Activated T-cell treated with anti-CD3 and anti-CD28 coated beads, Interleukin-2, amount 50 U/mL, for 4 hours (primary cell): ENCODE measurements around the gene ANGPTL2. TPM values are rescaled to one million over a fixed set of nuclear protein-coding genes. Genes with fewer than 3 reads are reported as not detected.
A peak's percentile ranks its signal among the peaks of the same experiment; 100 is the strongest.
"Not testable (repeated sequence)": the region's sequence is repeated elsewhere in the genome, so short reads cannot be mapped to it uniquely, and the experiment has no call there.

Experiments used
- ATAC-seq, 2 donors: fragments of 200-7000 bp; cut with Tn5 transposase; one replicate each; pipeline ENCODE4 v1.10.0; 2021
- DNase-seq: peaks from one replicate; pipeline ENCODE4 v3.0.0-alpha.2; 2020
- H3K27me3 Mint-ChIP-seq: one replicate; pipeline ENCODE4 v1.8.0; 2021; ENCODE audit warnings: low read depth, mixed read lengths
- H3K36me3 Mint-ChIP-seq: one replicate; pipeline ENCODE4 v1.8.0; 2022; ENCODE audit warnings: mixed read lengths; ENCODE audit not compliant: insufficient read depth
- H3K4me1 Mint-ChIP-seq: one replicate; pipeline ENCODE4 v1.8.0; 2021; ENCODE audit warnings: low read depth, mixed read lengths
- H3K4me3 Mint-ChIP-seq: one replicate; pipeline ENCODE4 v1.8.0; 2021; ENCODE audit warnings: mild to moderate bottlenecking, moderate library complexity, mixed read lengths
- H3K9me3 Mint-ChIP-seq: one replicate; pipeline ENCODE4 v1.8.0; 2021; ENCODE audit warnings: mixed read lengths
- total RNA-seq, 3 donors: library from RNA; stranded (reverse); gene quantifications; one replicate each; pipeline ENCODE4 v1.2.1, GENCODE V29; 2021

ANGPTL2 gene, protein sequence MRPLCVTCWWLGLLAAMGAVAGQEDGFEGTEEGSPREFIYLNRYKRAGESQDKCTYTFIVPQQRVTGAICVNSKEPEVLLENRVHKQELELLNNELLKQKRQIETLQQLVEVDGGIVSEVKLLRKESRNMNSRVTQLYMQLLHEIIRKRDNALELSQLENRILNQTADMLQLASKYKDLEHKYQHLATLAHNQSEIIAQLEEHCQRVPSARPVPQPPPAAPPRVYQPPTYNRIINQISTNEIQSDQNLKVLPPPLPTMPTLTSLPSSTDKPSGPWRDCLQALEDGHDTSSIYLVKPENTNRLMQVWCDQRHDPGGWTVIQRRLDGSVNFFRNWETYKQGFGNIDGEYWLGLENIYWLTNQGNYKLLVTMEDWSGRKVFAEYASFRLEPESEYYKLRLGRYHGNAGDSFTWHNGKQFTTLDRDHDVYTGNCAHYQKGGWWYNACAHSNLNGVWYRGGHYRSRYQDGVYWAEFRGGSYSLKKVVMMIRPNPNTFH
- total RNA-seq = under 1 TPM in 1 of 3 donors, not detected in 2; 0.05 TPM

DNA sequence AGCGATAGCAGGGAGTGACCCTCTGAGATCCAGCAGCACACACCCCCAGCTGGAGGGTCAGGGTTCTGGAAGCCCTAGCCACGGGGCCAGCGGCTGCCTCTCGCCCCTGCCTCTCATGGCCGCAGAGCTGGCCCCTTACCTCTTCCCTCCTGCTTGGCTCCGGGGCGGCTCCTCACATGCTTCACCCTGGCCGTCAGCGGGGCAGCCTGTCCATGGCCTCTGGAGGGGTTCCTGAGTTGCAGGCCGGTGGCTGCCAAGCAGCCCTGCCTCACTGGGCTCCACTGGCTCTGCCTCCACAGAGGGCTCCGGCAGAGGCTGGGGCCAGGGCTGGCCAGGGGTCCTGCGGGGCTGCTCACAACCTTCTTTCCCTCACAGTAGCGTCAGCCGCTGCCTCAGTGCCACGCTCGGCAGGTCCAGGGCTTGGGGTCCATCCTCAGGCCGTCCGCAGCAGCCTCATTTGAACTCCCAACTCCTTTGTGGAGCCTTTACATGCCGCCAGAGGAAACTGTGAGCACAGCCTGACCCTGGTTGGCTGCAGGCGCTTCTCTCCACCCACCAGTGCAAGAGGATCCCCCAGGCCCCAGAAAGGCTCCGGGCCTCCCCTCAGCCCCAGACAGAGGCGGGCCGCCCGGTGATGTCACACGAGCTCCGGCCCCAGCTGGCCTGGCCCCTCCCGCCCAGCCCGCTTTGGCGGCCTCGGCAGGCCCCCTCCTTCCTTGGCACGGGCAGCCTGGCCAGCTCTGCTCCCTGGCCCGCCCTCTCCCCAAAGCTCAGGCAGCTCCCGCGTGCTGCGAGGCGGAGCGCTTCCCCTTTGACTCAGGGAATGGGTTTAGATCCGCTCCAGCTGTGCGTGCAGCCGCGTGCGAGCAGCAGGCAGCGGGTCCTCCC, at the start of gene ANGPTL2:
Gene ANGPTL2, minus strand, starts transcription at position 460 of the 888 bp plus-strand sequence. CDS start 13,904 bp downstream, outside the sequence.
- Mint-ChIP-seq H3K4me1 (no peaks in the 10 kb centered on the region), H3K9me3 (no peaks in the 10 kb centered on the region), H3K36me3 (peaks cover 2% of the 10 kb centered on the region), H3K4me3 (no peak within 1 kb of the TSS), H3K27me3 (peaks cover 29% of the 10 kb centered on the region)
- DNase-seq = no peak
- ATAC-seq = peak; percentile 70 to 72

DNA sequence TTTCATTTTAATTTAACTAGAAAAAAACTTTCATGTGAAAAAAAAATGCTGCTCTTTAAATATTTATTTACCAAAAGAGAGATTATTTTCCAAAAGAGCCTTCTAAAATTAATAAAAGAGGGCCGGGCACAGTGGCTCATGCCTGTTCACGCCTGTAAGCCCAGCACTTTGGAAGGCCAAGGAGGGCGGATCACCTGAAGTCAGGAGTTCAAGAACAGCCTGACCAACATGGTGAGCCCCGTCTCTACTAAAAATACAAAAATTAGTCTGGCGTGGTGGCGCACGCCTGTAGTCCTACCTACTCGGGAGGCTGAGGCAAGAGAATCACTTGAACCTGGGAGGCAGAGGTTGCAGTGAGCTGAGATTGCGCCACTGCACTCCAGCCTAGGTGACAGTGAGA, 48.9 kb upstream of the ANGPTL2 start:
- not testable (repeated sequence) for H3K4me3 Mint-ChIP-seq, H3K27me3 Mint-ChIP-seq, H3K4me1 Mint-ChIP-seq, DNase-seq, ATAC-seq, H3K9me3 Mint-ChIP-seq
- H3K36me3 Mint-ChIP-seq = peaks cover 13% of the 10 kb centered on the region

DNA sequence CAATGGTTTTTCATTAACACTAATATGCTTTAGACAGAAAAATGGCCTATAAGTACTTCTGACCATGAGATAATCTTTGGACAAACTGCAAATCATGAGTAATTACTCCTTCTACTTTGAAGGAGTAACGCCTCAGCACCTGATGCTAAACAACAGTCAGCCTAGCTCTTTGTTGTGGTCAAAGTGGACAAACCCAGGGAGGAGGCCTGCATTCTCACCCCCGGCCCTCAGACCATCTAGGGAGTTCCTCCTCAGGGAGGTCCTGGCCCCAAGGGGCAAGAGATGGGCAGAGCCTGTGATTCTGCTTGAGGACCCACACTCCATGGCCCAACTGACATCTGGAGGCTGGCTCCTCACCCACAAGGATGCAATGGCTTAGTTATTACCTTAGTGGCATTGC, 48.2 kb upstream of the ANGPTL2 start:
- H3K27me3 Mint-ChIP-seq = no peaks in the 10 kb centered on the region
- DNase-seq (no peak), ATAC-seq (no peak)
- H3K4me3 Mint-ChIP-seq = no peak overlapping the region
- H3K9me3 Mint-ChIP-seq = no peaks in the 10 kb centered on the region
- H3K4me1 Mint-ChIP-seq = no peaks in the 10 kb centered on the region
- H3K36me3 Mint-ChIP-seq = peaks cover 11% of the 10 kb centered on the region

DNA sequence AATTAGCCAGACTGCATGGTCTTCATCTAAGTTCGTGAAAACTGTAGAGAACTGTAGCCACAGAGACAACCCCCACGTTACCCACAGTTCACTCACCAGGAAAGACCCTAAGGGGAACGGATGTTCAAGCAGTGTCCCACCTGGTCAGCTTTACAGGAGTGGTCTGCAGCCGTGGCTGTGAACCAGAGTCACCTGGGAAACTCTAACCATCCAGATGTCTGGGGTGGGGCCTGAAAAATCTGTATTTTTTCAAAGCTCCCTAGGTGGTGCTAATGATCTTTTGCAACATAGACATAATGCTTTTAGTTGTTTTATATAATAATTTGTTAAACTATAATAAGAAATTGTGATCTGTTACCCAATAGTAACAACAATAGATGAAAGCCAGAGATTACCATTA, 47.7 kb upstream of the ANGPTL2 start:
- Mint-ChIP-seq H3K4me3 (no peak overlapping the region), H3K9me3 (no peaks in the 10 kb centered on the region), H3K4me1 (no peaks in the 10 kb centered on the region), H3K36me3 (peaks cover 11% of the 10 kb centered on the region), H3K27me3 (no peaks in the 10 kb centered on the region)
- DNase-seq = no peak
- ATAC-seq = no peak

DNA sequence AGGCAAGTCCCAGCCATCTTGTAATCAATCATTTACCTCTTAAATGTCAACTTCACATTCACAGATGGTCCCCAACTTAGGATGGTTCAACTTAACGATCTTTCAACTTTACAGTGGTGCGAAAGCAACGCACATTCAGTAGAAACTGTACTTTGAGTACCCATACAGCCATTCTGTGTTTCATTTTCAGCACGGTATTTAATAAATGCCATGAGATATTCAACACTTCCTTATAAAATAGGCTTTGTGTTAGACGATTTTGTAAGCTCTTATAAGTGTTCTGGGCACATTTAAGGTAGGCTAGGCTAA, 47.1 kb upstream of the ANGPTL2 start:
- Mint-ChIP-seq H3K9me3 (no peaks in the 10 kb centered on the region), H3K4me3 (no peak overlapping the region), H3K4me1 (no peaks in the 10 kb centered on the region), H3K36me3 (peaks cover 11% of the 10 kb centered on the region), H3K27me3 (no peaks in the 10 kb centered on the region)
- DNase-seq = no peak
- ATAC-seq = no peak

DNA sequence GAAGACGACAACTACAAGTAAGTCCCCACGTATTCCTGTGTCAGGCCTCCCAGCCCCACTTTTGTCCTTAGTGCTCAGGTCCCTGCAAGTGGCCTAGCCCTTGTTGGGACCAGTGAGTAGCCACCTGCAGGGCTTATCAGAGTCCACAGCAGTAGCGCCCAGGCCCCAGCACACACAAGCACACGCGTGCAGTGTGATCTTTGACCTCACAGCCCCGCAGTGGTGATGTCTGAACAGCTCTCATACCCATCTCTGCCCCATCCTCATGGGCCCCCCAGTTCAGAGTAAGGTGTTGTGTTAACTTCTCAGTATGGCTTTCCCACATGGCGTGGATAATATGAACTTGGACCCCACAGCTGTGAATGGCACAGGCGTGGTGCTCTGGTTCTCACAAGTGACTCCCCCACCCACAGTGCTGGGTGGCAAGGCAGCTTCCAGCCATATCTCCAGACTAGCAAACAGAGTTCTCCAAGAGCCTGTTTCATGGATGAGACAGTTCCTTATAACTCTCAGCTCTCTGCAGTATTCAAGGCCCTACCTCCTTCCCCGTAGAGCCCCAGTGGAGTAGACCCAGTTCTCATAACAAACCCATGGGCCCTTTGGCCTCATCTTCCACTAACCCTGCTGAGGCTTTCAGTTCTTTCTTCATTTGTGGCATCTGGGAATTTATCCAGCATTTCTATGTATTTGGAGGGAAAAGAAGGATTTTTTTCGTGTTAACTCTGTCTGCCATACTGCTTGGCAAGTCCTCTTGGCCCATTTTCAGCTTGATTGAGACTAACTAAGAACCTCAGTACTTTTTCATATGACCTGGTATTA, 46.5 kb upstream of the ANGPTL2 start:
- no peaks in the 10 kb centered on the region for H3K27me3 Mint-ChIP-seq
- DNase-seq (no peak), ATAC-seq (no peak)
- H3K4me1 Mint-ChIP-seq = peaks cover under 1% of the 10 kb centered on the region
- H3K4me3 Mint-ChIP-seq = no peak overlapping the region
- peaks cover 11% of the 10 kb centered on the region for H3K36me3 Mint-ChIP-seq
- H3K9me3 Mint-ChIP-seq = no peaks in the 10 kb centered on the region

DNA sequence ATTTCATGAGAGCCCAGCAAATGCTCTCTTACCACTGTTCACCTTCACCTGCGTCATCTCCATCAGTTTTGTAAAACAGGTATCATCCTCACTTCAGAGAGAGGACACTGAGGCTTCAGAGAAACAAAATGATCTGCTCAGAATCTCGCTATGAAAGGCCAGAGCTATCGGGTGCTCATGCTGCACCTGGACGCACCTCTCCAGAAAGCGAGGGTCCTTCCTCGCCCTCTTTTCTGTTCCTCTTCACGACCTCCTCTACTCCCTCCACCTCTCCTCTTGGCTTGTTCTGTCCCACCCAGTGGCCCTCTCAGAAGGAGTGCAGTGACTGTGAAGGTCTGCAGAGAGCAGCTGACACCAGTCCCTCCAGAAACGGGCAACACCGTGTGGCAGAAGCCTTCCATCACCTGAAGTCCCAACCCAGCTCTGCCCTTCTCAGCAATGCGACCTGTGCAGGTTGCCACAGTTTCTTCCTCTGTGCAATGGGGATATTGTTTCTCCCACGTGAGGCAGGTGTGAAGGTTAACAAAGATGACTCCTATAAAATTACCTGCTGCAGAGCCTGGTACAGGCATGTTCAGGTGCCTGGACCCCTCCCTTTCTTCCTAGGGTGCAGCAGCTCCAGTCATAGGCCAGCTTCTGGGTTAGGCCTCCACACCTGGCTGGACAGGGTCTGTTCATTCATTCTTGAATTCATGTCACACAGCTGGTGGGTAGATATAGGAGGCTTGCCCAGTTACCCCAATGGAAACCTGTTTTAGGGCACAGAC, 45.3 kb upstream of the ANGPTL2 start:
- H3K27me3 Mint-ChIP-seq = no peaks in the 10 kb centered on the region
- ATAC-seq (no peak), DNase-seq (no peak)
- H3K36me3 Mint-ChIP-seq = peaks cover 11% of the 10 kb centered on the region
- no peaks in the 10 kb centered on the region for H3K9me3 Mint-ChIP-seq
- H3K4me1 Mint-ChIP-seq = peaks cover 9% of the 10 kb centered on the region
- no peak overlapping the region for H3K4me3 Mint-ChIP-seq

DNA sequence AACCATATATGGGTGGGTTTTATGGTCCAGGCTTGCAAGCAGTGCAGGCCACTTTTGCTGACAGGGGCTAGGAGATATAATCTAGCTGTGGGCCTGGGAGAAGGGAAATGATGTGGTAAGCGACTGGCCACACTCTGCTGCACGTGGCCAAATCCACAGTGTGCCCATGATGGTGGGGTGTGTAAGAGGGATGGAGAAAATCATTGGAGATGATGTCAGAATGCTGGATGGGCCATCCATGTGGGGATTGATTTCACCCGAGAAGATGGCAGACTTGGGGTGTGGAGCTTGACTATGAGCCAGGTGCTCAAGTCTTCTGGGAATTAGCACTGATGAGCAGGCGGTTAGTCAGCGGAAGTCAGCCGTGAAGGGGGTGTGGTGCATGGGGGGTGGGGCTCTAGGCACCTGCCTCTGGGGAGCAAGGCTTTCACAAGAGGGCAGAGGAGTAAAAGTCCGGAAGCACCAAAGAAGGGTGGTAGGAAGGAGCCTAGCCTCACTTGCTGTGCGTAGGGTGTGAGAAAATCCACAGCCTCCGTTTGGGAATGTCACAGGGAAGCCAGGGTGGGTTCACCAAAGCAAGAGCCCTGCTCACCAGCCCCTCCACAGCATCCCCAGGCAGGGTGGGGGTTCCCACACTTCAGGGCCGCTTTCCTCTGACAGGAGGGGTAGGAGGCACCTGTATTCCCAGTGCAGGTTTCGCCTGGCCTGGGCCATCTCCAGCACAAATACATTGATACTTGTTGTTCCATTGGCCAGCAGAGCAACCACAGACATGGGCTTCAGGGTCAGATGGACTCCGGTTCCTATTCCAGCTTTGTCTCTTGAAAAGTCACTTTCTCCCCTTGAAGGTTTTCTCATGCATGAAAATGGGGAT, 44.5 kb upstream of the ANGPTL2 start:
- ATAC-seq = no peak

DNA sequence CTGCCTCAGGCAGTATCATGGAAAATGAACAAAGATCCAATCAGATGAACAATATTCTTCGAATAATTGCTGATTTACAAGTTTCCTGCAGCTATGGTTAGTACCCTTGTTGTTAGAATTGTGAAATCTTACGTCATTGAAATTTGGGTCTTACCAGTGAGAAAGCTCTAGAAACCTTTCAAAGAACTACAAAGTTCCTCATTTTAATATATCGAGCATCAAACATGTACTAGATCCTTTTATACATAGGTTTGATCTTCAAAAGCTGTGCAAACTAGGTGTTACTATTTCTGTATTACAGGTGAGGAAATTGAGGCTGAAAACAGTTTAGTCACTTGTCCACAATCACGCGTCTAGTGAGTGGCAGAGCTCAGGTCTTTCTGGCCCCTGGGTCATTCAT, 43.7 kb upstream of the ANGPTL2 start:
- H3K36me3 Mint-ChIP-seq = peaks cover 11% of the 10 kb centered on the region
- H3K27me3 Mint-ChIP-seq = no peaks in the 10 kb centered on the region
- no peak for ATAC-seq
- no peak overlapping the region for H3K4me3 Mint-ChIP-seq
- H3K4me1 Mint-ChIP-seq = peaks cover 15% of the 10 kb centered on the region
- H3K9me3 Mint-ChIP-seq = no peaks in the 10 kb centered on the region
- no peak for DNase-seq

More for the DNA sequence above, 44.5 kb upstream of the ANGPTL2 start:
- Mint-ChIP-seq H3K9me3 (no peaks in the 10 kb centered on the region), H3K4me1 (peaks cover 15% of the 10 kb centered on the region), H3K4me3 (no peak overlapping the region), H3K36me3 (peaks cover 11% of the 10 kb centered on the region), H3K27me3 (no peaks in the 10 kb centered on the region)
- no peak for DNase-seq

DNA sequence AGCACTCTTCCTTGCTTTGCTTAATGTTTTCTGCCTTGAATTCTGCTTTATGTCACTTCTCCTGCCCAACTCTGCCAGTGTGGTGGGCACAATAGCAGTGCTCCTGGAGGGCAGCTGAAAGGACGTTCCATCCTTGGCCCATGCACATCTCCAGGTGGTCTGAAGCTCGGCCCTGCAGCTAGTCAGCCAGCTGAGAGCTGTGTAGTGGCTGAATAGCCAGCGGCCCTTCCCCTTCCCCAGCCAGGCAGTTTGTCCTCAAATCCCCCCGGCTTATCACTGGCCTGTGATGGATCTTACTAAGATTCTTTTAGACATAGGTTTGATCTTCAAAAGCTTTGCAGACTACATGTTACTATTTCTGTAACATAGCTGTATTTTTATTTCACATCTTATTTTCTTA, 42.7 kb upstream of the ANGPTL2 start:
- Mint-ChIP-seq H3K4me1 (peaks cover 15% of the 10 kb centered on the region), H3K4me3 (no peak overlapping the region), H3K27me3 (no peaks in the 10 kb centered on the region), H3K9me3 (no peaks in the 10 kb centered on the region), H3K36me3 (peaks cover 11% of the 10 kb centered on the region)
- DNase-seq (no peak), ATAC-seq (no peak)

DNA sequence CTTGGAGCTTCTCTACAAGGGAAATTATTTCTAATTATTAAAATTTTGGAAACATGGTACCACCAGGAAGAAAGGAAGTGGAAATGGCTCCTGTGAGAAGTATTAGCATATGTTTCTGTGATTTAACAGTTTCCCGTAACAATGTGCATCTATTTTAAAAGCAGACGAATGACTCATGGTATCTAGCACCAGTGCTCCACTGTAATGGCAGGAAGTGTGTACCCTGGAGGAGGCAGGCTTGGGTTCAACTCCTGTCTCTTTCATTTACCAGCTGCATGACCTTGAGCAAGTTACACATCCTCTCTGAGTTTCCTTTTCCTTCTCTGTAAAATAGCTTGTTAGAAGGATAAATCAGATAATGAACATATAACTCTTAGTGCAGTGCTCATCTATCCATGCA, 41.0 kb upstream of the ANGPTL2 start:
- no peaks in the 10 kb centered on the region for H3K27me3 Mint-ChIP-seq
- no peak overlapping the region for H3K4me3 Mint-ChIP-seq
- no peaks in the 10 kb centered on the region for H3K9me3 Mint-ChIP-seq
- ATAC-seq (peak in 1 of 2 donors; percentile 46), DNase-seq (no peak)
- peaks cover 15% of the 10 kb centered on the region for H3K4me1 Mint-ChIP-seq
- peaks cover 3% of the 10 kb centered on the region for H3K36me3 Mint-ChIP-seq

DNA sequence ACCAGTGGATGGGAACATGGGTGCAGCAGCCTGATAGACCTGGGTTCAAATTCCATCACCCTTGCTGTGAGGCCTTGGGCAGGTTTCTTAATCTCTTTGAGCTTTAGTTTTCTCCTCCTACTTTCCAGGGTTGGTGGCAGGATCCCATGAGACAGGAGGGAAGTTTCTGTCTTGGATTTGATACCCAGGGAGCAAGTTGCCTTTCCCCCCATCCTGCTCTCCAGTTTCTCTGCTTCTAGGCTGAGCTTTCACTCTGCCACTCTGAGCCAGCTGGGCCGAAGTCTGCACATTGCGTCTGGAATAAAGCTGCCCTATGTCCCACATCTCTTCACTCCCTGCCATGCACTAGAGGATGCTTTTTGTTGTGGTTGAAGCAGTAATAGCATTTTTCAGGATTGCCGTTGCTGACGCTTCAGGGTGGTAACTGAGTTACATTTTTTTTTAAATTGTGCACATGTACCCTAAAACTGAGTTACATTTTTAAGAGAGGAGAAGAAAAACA, 40.5 kb upstream of the ANGPTL2 start:
- Mint-ChIP-seq H3K36me3 (peaks cover 3% of the 10 kb centered on the region), H3K27me3 (no peaks in the 10 kb centered on the region), H3K4me1 (peaks cover 15% of the 10 kb centered on the region), H3K4me3 (no peak overlapping the region), H3K9me3 (no peaks in the 10 kb centered on the region)
- ATAC-seq (no peak), DNase-seq (no peak)
